Liver (tissue), 9 donors: ENCODE data around the gene CHMP1A. TPM values are rescaled to one million over a fixed set of nuclear protein-coding genes. Genes with fewer than 3 reads are reported as not detected.

ENCODE experiments used
- DNase-seq: peaks from one replicate; pipeline ENCODE4 v3.0.0-alpha.2; 2017; ENCODE audit warnings: low spot score
- H3K27ac ChIP-seq, 2 donors: one replicate each; pipeline ENCODE4 v1.7.0; 2013; ENCODE audit warnings: inconsistent platforms in 2 of 2, low read length in 2 of 2, control low read depth in 1 of 2, low read depth in 1 of 2, mild to moderate bottlenecking in 1 of 2
- H3K27me3 ChIP-seq, 4 donors: one replicate each; pipeline versions ENCODE4 v1.6.1 to v1.7.0; 2013; ENCODE audit warnings: low read length in 3 of 4, inconsistent platforms in 1 of 4, mild to moderate bottlenecking in 1 of 4, moderate library complexity in 1 of 4; ENCODE audit not compliant: control insufficient read depth in 4 of 4, insufficient read depth in 4 of 4
- H3K36me3 ChIP-seq, 4 donors: one replicate each; pipeline versions ENCODE4 v1.6.1 to v1.7.0; 2013; ENCODE audit warnings: low read length in 3 of 4, mild to moderate bottlenecking in 3 of 4, low read depth in 1 of 4, moderate library complexity in 1 of 4; ENCODE audit not compliant: control insufficient read depth in 4 of 4, insufficient read depth in 3 of 4
- H3K4me1 ChIP-seq, 4 donors: one replicate each; pipeline versions ENCODE4 v1.6.1 to v1.7.0; 2013; ENCODE audit warnings: low read length in 3 of 4, mild to moderate bottlenecking in 3 of 4, moderate library complexity in 1 of 4; ENCODE audit not compliant: control insufficient read depth in 4 of 4, insufficient read depth in 4 of 4
- H3K4me3 ChIP-seq, 3 donors: one replicate each; pipeline versions ENCODE4 v1.6.1 to v1.7.0; 2013; ENCODE audit warnings: low read length in 3 of 3, control low read depth in 1 of 3, low read depth in 1 of 3, mild to moderate bottlenecking in 1 of 3
- H3K9ac ChIP-seq, 2 donors: one replicate each; pipeline ENCODE4 v1.7.0; 2013; ENCODE audit warnings: low read length in 2 of 2, mild to moderate bottlenecking in 2 of 2, moderate library complexity in 2 of 2, control low read depth in 1 of 2, low read depth in 1 of 2
- H3K9me3 ChIP-seq, 4 donors: one replicate each; pipeline versions ENCODE4 v1.6.1 to v1.7.0; 2013; ENCODE audit warnings: low read length in 3 of 4; ENCODE audit not compliant: control insufficient read depth in 4 of 4
- ATF3 ChIP-seq: IDR thresholded peaks from 2 replicates; pipeline ENCODE4 v1.6.1; 2016; ENCODE audit warnings: antibody characterized with exemption
- CTCF ChIP-seq: fragments of 150-350 bp; IDR thresholded peaks from 2 replicates; pipeline ENCODE4 v1.5.1; 2017; ENCODE audit warnings: improper control_type of control experiment, low read depth, low read length; ENCODE audit not compliant: missing input control
- FOXA1 ChIP-seq: IDR thresholded peaks from 2 replicates; pipeline ENCODE4 v1.6.1; 2016; ENCODE audit warnings: antibody characterized with exemption
- FOXA2 ChIP-seq: IDR thresholded peaks from 2 replicates; pipeline ENCODE4 v1.6.1; 2016; ENCODE audit warnings: antibody characterized with exemption
- GABPA ChIP-seq, 2 donors: IDR thresholded peaks in 1 of 2; conservative IDR thresholded peaks in 1 of 2; 2 replicates each; pipeline ENCODE4 v1.6.1; 2016; ENCODE audit warnings: antibody characterized with exemption in 2 of 2, mild to moderate bottlenecking in 1 of 2, moderate library complexity in 1 of 2
- HNF4A ChIP-seq, 2 donors: conservative IDR thresholded peaks; 2 replicates each; pipeline ENCODE4 v1.6.1; 2016; ENCODE audit warnings: antibody characterized with exemption in 2 of 2, mild to moderate bottlenecking in 2 of 2
- HNF4G ChIP-seq: IDR thresholded peaks from 2 replicates; pipeline ENCODE4 v1.6.1; 2016; ENCODE audit warnings: antibody characterized with exemption
- MAX ChIP-seq: IDR thresholded peaks from 2 replicates; pipeline ENCODE4 v1.6.1; 2016; ENCODE audit warnings: antibody characterized with exemption
- NR2F2 ChIP-seq: IDR thresholded peaks from 2 replicates; pipeline ENCODE4 v1.6.1; 2016; ENCODE audit warnings: antibody characterized with exemption
- RAD21 ChIP-seq, 2 donors: IDR thresholded peaks; 2 replicates each; pipeline ENCODE4 v1.6.1; 2016; ENCODE audit warnings: antibody characterized with exemption in 2 of 2, mild to moderate bottlenecking in 2 of 2
- RXRA ChIP-seq, 2 donors: IDR thresholded peaks; 2 replicates each; pipeline ENCODE4 v1.6.1; 2017 to 2018; ENCODE audit warnings: antibody characterized with exemption in 2 of 2, mild to moderate bottlenecking in 1 of 2
- SP1 ChIP-seq: IDR thresholded peaks from 2 replicates; pipeline ENCODE4 v1.6.1; 2018; ENCODE audit warnings: antibody characterized with exemption, mild to moderate bottlenecking
- TAF1 ChIP-seq: conservative IDR thresholded peaks from 2 replicates; pipeline ENCODE4 v1.6.1; 2016; ENCODE audit warnings: antibody characterized with exemption, mild to moderate bottlenecking
- YY1 ChIP-seq: IDR thresholded peaks from 2 replicates; pipeline ENCODE4 v1.6.1; 2016; ENCODE audit warnings: antibody characterized with exemption, mild to moderate bottlenecking
- WGBS: extraction: QIAGEN DNeasy Blood & Tissue Kit; methylation state at CpG from one replicate; pipeline ENCODE4 v1.1.7; 2013; 5-methylcytosine and 5-hydroxymethylcytosine counted together
- polyA plus RNA-seq, 2 donors: library from polyadenylated mRNA; stranded (reverse) in 1 of 2; unstranded in 1 of 2; fragments of 200-250 nt in 1 of 2; fragments of >200 nt in 1 of 2; fragmentation: Nextera tagmentation in 1 of 2; extraction: Ambion mirVana in 1 of 2; gene quantifications; one replicate each; pipeline versions ENCODE4 v1.2.1 to v1.2.3, GENCODE V29; 2013 to 2015
- total RNA-seq, 2 donors: library from RNA; depleted of rRNA; stranded (reverse); fragments of >200 nt; gene quantifications; one replicate each; pipeline ENCODE4 v1.2.3, GENCODE V29; 2014
- TF ChIP-seq, protein P1 (sequence below): IDR thresholded peaks from 2 replicates; pipeline ENCODE4 v1.6.1; 2016; ENCODE audit warnings: antibody characterized with exemption, mild to moderate bottlenecking
- donor health status: healthy.
- donor health status: healthy.
- donor health status: healthy.
- donor health status: healthy.
- donor health status: healthy.

Gene CHMP1A
- total and polyA plus RNA-seq, 4 donors: 25.7 to 36.7 (median 32.3) TPM

GRCh38 chr16:89669755-89670154 lies 12.2 kb upstream of the CHMP1A start (continued):
- TF ChIP-seq, protein P1, sequence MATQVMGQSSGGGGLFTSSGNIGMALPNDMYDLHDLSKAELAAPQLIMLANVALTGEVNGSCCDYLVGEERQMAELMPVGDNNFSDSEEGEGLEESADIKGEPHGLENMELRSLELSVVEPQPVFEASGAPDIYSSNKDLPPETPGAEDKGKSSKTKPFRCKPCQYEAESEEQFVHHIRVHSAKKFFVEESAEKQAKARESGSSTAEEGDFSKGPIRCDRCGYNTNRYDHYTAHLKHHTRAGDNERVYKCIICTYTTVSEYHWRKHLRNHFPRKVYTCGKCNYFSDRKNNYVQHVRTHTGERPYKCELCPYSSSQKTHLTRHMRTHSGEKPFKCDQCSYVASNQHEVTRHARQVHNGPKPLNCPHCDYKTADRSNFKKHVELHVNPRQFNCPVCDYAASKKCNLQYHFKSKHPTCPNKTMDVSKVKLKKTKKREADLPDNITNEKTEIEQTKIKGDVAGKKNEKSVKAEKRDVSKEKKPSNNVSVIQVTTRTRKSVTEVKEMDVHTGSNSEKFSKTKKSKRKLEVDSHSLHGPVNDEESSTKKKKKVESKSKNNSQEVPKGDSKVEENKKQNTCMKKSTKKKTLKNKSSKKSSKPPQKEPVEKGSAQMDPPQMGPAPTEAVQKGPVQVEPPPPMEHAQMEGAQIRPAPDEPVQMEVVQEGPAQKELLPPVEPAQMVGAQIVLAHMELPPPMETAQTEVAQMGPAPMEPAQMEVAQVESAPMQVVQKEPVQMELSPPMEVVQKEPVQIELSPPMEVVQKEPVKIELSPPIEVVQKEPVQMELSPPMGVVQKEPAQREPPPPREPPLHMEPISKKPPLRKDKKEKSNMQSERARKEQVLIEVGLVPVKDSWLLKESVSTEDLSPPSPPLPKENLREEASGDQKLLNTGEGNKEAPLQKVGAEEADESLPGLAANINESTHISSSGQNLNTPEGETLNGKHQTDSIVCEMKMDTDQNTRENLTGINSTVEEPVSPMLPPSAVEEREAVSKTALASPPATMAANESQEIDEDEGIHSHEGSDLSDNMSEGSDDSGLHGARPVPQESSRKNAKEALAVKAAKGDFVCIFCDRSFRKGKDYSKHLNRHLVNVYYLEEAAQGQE: no peak
- no peak for TF ChIP-seq MAX
- no peak for TF ChIP-seq FOXA1
- TF ChIP-seq NR2F2: no peak
- no peak for TF ChIP-seq HNF4A (conservative IDR thresholded peaks at IDR 0.05)
- no peak for TF ChIP-seq HNF4G
- no peak for TF ChIP-seq FOXA2
- no peak for TF ChIP-seq RXRA (IDR thresholded peaks at IDR 0.05)

DNA sequence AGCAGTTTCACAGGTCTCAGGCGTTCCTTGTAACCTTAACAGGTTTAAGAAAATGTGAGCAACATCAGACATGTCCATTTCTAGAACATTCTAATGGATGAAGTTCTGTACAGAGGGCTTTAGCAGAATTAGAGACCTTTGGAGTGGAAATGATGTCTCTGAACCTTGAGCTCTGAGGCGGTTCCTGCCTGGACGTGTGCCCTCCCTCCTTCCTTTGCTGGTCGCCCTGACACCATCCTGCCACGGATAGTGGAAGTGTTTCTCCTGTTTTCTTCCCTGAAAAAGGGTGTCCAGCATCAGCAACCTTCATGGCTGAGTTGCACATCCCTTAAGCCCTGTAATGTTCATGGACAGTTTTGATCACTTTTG lies 11.3 kb upstream of the CHMP1A start:
- no peaks in the 10 kb centered on the region for H3K9me3 ChIP-seq
- H3K36me3 ChIP-seq: peaks cover 0 to 3% (median 2%) of the 10 kb centered on the region in 4 donors
- WGBS: 32% methylated on average over 5 of the region's 5 CpGs
- no peaks in the 10 kb centered on the region for H3K27me3 ChIP-seq
- DNase-seq: no peak
- H3K4me3 ChIP-seq: peak overlapping the region in 2 of 3 donors; percentile 30 to 42
- peaks cover 0 to 15% (median 8%) of the 10 kb centered on the region in 4 donors for H3K4me1 ChIP-seq
- H3K27ac ChIP-seq: peak overlapping the region; percentile 23 to 56
- TF ChIP-seq HNF4A (conservative IDR thresholded peaks at IDR 0.05) (peak; percentile 22 to 75), FOXA1 (no peak)
- no peak overlapping the region for H3K9ac ChIP-seq

GRCh38 chr16:89667633-89668032 lies 10.1 kb upstream of the CHMP1A start:
- TF ChIP-seq TAF1: no peak
- TF ChIP-seq FOXA2: no peak
- TF ChIP-seq, protein P1: no peak
- no peak for TF ChIP-seq CTCF
- TF ChIP-seq SP1: no peak
- no peak for TF ChIP-seq NR2F2
- TF ChIP-seq ATF3: no peak
- TF ChIP-seq RAD21 (IDR thresholded peaks at IDR 0.05): no peak
- TF ChIP-seq HNF4A (conservative IDR thresholded peaks at IDR 0.05): no peak
- no peak for TF ChIP-seq YY1
- no peak for TF ChIP-seq FOXA1
- TF ChIP-seq MAX: no peak
- no peak for TF ChIP-seq GABPA (IDR thresholded peaks at IDR 0.05 in 1 of 2, conservative IDR thresholded peaks at IDR 0.05 in 1 of 2)
- H3K36me3 ChIP-seq: peaks cover 0 to 3% (median 3%) of the 10 kb centered on the region in 4 donors
- H3K9me3 ChIP-seq: no peaks in the 10 kb centered on the region
- no peak overlapping the region for H3K9ac ChIP-seq
- WGBS: 83% methylated on average over 9 of the region's 9 CpGs
- H3K27ac ChIP-seq: no peak overlapping the region
- H3K27me3 ChIP-seq: no peaks in the 10 kb centered on the region
- peaks cover 0 to 15% (median 8%) of the 10 kb centered on the region in 4 donors for H3K4me1 ChIP-seq
- no peak overlapping the region for H3K4me3 ChIP-seq
- DNase-seq: no peak
